RKO (cell line): Measurements from ENCODE around the gene PLXDC1.
"Not testable (repeated sequence)": the region's sequence is repeated elsewhere in the genome, so short reads cannot be mapped to it uniquely, and the experiment has no call there.

Source experiments
- DNase-seq: peaks from one replicate; pipeline ENCODE4 v3.0.0-alpha.2; 2016; ENCODE audit warnings: low spot score

PLXDC1 gene

GRCh38 chr17:39062846-39063680, 88.4 kb downstream of the PLXDC1 start:
- DNase-seq = no peak

- DNase-seq = no peak
Measured at GRCh38 chr17:39058524-39058923, 92.9 kb downstream of the PLXDC1 start.

DNA sequence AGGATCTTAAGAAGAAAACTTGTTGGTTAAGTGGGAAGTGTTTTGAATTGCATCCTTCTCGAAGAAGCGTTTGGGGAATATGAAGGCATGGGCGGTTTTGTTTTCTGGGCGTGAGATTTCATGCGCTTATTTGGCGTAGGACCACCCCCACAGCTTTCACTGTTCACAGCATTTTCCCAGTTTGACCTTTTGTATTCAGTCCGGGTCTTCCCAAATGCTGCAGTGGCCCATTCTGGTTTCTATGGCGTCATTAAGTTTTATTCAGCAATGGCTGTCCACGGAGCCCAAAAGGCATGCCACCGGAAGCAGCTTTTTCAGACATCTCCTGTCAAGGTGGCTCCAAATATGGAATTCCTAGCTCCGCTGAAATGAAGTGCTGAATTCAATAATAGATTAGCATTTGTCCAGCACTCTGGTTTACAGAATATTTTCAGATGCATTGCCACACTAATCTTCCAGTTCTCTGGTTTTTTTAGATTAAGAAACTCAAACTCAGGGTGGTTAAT, 93.7 kb downstream of the PLXDC1 start:
- no peak for DNase-seq

GRCh38 chr17:39054111-39054645, 97.3 kb downstream of the PLXDC1 start:
- no peak for DNase-seq

DNA sequence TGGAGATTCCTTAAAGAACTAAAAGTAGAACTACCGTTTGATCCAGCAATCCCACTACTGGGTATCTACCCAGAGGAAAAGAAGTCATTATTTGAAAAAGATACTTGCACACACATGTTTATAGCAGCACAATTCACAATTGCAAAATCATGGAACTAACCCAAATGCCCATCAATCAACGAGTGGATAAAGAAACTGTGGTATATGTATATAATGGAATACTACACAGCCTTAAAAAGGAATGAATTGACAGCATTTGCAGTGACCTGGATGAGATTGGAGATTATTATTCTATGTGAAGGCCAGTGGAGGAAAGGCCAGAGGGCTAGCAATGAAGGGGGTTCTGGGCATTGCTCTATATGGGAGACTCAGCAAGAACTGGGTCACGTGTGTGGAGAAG, 99.0 kb downstream of the PLXDC1 start:
- DNase-seq = not testable (repeated sequence)

DNA sequence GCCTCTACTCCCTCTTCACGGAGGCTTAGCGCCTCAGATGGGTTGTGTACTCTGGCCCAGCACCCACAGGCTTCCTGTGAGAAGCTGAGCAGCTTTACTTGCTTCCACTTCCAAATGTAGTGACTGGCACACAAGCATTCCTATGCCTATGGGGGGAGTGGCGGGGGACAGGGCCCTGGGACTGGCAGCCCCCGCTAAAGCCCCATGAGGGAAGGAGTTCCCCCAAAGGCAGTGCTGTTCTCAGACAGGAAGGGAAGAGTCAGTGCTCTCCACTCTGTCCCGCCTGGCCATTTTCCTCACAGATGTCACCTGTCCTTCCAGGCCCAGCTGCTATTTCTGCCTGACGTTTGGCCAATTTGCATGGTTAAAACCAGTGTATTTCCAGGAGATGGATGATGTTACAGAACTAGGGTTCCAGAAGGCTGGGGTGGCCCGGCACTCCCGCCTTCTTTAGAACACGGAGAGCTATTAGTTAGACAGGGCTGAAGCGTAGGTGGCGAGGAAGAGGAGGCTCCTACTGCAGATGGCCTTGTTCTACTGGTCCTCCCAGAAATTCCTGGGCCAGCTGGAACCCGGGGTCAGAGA, 100.3 kb downstream of the PLXDC1 start:
- no peak for DNase-seq

DNA sequence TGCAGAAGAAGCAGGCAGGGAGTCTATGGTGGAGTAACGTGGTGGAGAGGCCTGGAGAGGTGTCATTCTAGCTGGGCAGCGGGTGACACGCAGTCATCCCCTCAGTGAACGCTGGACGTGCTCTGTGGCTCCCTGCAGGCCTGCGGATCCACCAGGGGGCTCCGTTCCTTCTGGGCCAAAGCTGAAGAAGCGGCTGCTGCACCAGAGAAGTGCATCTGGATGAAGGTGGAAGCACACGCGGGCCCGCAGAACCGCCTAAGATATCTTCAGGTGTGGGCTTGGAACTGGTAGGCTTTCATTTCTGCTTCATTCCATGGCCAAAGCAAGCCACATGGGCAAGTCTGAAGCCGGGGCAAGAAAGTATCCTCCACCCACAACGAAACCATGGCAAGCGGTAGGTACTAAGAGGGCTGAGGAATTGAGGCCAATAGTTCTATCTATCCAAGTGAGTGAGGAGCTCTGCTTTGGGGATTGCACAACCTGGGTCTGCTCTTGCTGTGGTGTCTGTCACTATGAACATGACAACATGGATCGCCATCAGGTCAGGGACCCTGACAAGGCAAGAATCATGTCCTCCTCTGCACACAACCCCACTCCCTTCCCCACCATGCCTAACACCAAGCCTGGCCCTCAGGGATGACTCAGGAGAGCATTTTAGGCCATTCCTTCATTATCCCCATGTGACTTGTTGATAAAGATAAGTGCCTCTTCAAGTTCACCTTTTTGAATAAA, 105.3 kb downstream of the PLXDC1 start:
- no peak for DNase-seq

- no peak for DNase-seq
Measured at GRCh38 chr17:39036009-39036408, 115.4 kb downstream of the PLXDC1 start.

GRCh38 chr17:39035578-39035977, 115.9 kb downstream of the PLXDC1 start:
- DNase-seq = not testable (repeated sequence)

GRCh38 chr17:39028690-39029089, 122.7 kb downstream of the PLXDC1 start:
- no peak for DNase-seq

DNA sequence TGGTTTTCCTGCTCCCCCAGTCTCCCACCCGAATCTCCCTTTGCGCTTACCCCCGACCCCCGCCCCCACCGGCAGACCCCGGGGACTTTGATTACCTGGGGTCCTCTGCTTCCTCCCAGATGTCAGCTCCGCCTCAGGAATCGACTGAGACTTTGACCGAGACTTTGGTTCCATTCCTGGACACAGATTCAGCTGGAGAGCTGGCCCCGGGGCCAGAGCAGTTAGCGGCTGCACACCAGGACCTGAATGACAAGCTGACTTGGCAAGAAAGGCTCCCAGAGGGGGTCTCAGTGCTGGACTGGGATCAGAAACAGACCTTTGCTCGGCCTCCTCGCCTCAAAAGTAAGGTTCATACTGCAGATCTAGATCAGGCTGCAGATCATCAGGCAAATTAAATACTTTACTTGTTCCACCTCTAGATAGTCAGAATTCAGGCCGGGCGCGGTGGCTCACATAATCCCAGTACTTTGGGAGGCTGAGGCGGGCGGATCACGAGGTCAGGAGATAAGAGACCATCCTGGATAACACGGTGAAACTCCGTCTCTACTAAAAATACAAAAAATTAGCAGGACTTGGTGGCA, 123.9 kb downstream of the PLXDC1 start:
- no peak for DNase-seq

GRCh38 chr17:39026980-39027451, 124.4 kb downstream of the PLXDC1 start:
- peak; percentile 37 for DNase-seq

DNA sequence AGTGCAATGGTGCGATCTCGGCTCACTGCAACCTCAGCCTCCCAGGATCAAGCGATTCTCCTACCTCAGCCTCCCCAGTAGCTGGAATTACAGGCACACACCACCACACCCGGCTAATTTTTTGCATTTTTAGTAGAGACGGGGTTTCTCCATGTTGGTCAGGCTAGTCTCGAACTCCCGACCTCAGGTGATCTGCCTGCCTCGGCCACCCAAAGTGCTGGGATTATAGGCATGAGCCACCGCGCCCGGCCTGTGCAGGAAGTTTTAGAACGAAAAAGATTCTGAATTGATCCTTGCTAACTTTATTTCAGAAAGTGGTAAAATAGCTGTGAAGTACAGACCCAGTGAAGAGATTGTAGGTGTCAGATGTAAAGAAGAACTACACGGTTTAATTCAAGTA, 125.1 kb downstream of the PLXDC1 start:
- not testable (repeated sequence) for DNase-seq

- DNase-seq = no peak
Measured at GRCh38 chr17:39022924-39023323, 128.5 kb downstream of the PLXDC1 start.

GRCh38 chr17:39020037-39020436, 131.4 kb downstream of the PLXDC1 start:
- DNase-seq = not testable (repeated sequence)

DNA sequence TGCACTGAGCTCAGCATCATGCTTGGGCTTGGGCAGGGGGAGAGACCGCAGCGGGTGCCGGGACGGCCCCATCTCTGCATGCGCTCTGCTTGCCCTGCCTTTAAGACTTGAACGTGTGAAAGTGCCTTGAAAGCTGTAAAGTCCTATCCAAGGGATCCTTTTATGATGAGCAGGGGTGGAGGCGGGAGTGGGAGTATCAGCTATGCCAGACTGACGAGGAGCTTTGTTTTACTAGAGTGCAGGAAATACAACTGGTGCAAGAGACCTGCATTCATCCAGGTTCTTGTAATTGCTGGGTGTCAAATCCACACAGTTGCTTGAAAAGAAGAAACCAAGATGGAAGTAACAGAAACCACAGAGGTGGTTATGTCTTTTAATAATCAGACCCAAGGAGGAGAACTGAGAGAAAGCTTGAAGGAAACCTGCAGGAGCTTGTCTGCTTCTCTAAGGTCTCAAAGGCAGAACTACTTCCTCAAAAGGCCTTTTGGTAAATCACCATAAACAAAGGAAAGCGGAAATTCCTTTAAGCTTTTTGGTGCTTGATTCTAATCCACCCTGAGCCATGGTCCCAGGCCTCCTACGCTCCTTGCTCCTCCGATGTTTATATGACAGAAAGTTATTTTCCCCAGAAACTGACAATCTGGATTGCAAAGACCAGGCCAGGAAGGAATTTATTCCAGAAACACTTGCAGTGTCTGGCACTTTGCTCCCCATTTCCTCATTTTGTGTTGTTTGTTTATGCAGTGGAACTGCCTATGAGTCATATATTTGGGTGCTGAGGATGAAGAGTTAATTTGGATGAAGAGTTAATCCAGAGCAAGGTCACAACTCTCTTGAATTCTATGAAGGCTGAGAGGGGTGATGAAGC, 132.9 kb downstream of the PLXDC1 start:
- DNase-seq = no peak

GRCh38 chr17:39016193-39017153, 135.0 kb downstream of the PLXDC1 start:
- no peak for DNase-seq

GRCh38 chr17:39015546-39015935, 135.9 kb downstream of the PLXDC1 start:
- no peak for DNase-seq

DNA sequence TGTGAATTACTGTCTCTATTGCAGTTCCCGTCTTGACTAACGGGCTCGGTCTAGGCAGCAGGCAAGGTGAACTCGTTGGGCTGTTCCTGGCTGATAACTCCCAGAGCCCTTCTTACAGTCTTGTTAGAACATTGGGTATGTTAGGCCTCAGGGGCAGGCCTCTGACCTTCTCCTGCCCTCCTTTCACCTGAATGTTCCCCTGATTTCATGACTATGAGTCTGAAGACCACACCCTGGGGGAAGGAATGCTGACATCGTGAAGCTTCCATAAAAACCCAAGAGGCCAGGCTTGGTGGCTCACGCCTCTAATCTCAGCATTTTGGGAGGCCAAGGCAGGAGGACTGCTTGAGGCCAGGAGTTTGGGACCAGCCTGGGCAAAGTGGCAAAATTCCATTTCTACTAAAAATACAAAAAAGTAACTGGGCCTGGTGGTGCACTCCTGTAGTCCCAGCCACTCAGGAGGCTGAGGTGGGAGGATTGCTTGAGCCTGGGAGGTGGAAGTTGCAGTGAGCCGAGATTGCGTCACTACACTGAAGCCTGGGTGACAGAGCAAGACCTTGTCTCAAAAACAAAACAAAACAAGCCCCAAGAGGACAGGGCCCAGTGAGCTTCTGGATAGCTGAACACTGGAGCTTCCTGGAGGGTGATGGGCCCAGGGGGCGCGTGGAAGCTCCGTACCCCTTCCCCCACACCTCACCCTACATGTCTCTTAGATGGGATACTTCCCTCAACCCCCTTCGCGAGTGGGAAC, 136.5 kb downstream of the PLXDC1 start:
- DNase-seq = no peak
